ENCODE results near the gene CHST5.

Gene CHST5

DNA sequence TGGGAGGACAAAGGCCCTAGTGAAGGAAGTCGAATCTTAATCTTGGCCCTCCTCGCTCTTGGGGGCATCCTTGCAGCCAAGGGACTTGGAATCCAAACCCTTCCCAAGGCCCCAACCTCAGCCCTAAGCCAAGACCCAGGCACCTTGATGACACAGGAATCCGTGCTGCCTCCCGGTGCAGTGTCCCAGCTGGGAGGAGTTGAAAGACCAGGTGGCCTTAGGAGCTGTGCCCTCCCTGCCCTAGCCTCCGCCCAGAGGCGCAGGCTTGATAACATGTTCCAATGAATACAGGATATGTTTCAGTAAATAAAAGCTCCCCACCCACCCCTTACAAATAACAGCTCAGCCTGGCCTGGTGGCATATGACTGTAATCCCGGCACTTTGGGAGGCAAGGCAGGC is at the start of gene CHST5:
Gene CHST5, minus strand, starts transcription at position 208 of the 400 bp plus-strand sequence. CDS start 5,724 bp downstream, outside the sequence.
- Histone ChIP-seq H3K27ac (no peak within 1 kb of the TSS), H3K27me3 (replicated peaks) (peaks cover 1% of the 10 kb centered on the region), H3K36me3 (replicated peaks) (no peaks in the 10 kb centered on the region), H3K4me3 (ENCODE audit: low read depth, low read length) (no peak within 1 kb of the TSS)
- no peak for DNase-seq
- in situ Hi-C loops (cut with HindIII; ENCODE audit: low pct_ligation_motif_present, low sequenced_read_pairs) = no loop called here
- no peak for TF ChIP-seq CTCF (IDR thresholded peaks at IDR 0.05; ENCODE audit: low read depth, low read length, missing control alignments)

DNA sequence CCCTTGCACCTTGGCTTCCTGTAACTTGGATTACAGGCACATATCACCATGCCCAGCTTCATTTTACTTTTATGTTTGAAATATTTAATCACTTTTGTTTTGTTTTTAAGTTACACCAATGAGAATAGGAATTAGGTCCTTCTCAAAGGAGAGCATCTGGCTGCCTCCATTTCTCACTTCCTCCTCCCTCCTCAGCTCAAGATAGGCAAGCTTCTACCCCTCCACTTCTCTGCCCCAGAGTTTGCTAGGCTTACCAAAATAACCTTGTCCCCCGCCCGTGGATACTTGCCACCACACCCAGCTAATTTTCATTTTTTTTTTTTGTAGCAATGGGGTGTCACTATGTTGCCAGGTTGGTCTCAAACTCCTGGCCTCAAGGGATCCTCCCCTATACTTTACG is 48.2 kb upstream of the CHST5 start:
- Histone ChIP-seq H3K4me3 (ENCODE audit: low read depth, low read length) (no peak overlapping the region), H3K27me3 (replicated peaks) (no peaks in the 10 kb centered on the region), H3K36me3 (replicated peaks) (peaks cover 10% of the 10 kb centered on the region), H3K27ac (no peak overlapping the region)
- no peak for TF ChIP-seq CTCF (IDR thresholded peaks at IDR 0.05; ENCODE audit: low read depth, low read length, missing control alignments)
- in situ Hi-C loops (cut with HindIII; ENCODE audit: low pct_ligation_motif_present, low sequenced_read_pairs) = no loop called here
- DNase-seq = no peak

GRCh38 chr16:75579281-75579834 is 43.5 kb upstream of the CHST5 start:
- H3K27ac ChIP-seq = no peak overlapping the region
- no peak overlapping the region for H3K4me3 ChIP-seq (ENCODE audit: low read depth, low read length)
- in situ Hi-C loops (cut with HindIII; ENCODE audit: low pct_ligation_motif_present, low sequenced_read_pairs) = no loop called here
- no peak for TF ChIP-seq CTCF (IDR thresholded peaks at IDR 0.05; ENCODE audit: low read depth, low read length, missing control alignments)
- peaks cover 36% of the 10 kb centered on the region for H3K36me3 ChIP-seq (replicated peaks)
- DNase-seq = no peak
- H3K27me3 ChIP-seq (replicated peaks) = no peaks in the 10 kb centered on the region

DNA sequence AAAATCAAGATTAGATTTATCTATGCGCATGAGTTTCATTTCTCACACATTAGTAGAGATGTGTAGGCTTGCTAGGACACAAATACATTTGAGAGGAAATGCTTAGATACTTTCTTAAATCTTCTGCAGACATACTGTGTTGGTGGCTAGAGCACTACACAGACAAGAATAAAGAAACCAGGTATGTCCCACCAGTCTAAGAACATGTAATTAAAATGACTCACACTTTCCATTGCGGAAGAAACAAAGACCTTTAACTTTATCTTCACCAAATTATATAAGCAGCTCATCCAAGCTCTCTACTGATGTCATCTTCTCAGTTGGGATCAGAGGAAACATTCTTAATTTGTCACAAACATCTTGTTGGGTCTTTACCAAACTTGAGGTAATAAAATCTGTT is 42.8 kb upstream of the CHST5 start:
- DNase-seq = no peak
- TF ChIP-seq CTCF (IDR thresholded peaks at IDR 0.05; ENCODE audit: low read depth, low read length, missing control alignments) = no peak
- no peak overlapping the region for H3K27ac ChIP-seq
- in situ Hi-C loops (cut with HindIII; ENCODE audit: low pct_ligation_motif_present, low sequenced_read_pairs) = no loop called here
- H3K27me3 ChIP-seq (replicated peaks) = no peaks in the 10 kb centered on the region
- H3K36me3 ChIP-seq (replicated peaks) = peaks cover 36% of the 10 kb centered on the region
- no peak overlapping the region for H3K4me3 ChIP-seq (ENCODE audit: low read depth, low read length)

DNA sequence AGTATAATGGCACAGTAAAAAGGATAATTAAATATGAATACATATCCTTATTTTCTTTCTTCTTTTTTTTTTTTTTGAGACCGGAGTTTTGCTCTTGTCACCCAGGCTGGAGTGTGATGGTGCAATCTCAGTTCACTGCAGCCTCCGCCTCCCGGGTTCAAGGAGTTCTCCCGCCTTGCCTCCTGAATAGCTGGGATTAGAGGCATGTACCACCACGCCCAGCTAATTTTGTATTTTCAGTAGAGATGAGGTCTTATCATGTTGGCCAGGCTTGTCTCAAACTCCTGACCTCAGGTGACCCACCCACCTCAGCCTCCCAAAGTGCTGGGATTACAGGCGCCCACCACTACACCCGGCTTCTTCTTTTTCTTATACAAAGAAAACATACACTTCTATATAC is 42.3 kb upstream of the CHST5 start:
- in situ Hi-C loops (cut with HindIII; ENCODE audit: low pct_ligation_motif_present, low sequenced_read_pairs) = no loop called here
- no peak for TF ChIP-seq CTCF (IDR thresholded peaks at IDR 0.05; ENCODE audit: low read depth, low read length, missing control alignments)
- Histone ChIP-seq H3K36me3 (replicated peaks) (peaks cover 36% of the 10 kb centered on the region), H3K27me3 (replicated peaks) (no peaks in the 10 kb centered on the region), H3K27ac (no peak overlapping the region), H3K4me3 (ENCODE audit: low read depth, low read length) (no peak overlapping the region)
- DNase-seq = no peak

GRCh38 chr16:75576384-75576811 is 40.5 kb upstream of the CHST5 start:
- in situ Hi-C loops (cut with HindIII; ENCODE audit: low pct_ligation_motif_present, low sequenced_read_pairs) = no loop called here

More at GRCh38 chr16:75576384-75576811, 40.5 kb upstream of the CHST5 start:
- no peak for DNase-seq
- H3K27ac ChIP-seq = no peak overlapping the region
- no peaks in the 10 kb centered on the region for H3K27me3 ChIP-seq (replicated peaks)
- H3K4me3 ChIP-seq (ENCODE audit: low read depth, low read length) = no peak overlapping the region
- H3K36me3 ChIP-seq (replicated peaks) = peaks cover 45% of the 10 kb centered on the region
- no peak for TF ChIP-seq CTCF (IDR thresholded peaks at IDR 0.05; ENCODE audit: low read depth, low read length, missing control alignments)

Measured in brain microvascular endothelial cell (primary cell).